Pulmonary artery endothelial cell (primary cell): ENCODE results near the gene GTF2H4. TPM values are rescaled to one million over a fixed set of nuclear protein-coding genes. Genes with fewer than 3 reads are reported as not detected.
A peak's percentile ranks its signal among the peaks of the same experiment; 100 is the strongest.
"Not testable (repeated sequence)": the region's sequence is repeated elsewhere in the genome, so short reads cannot be mapped to it uniquely, and the experiment has no call there.

Experiments used
- DNase-seq: peaks from one replicate; pipeline ENCODE4 v3.0.0-alpha.2; 2011; ENCODE audit warnings: low read depth, low spot score
- total RNA-seq: library from RNA; depleted of rRNA; stranded (reverse); fragments of >200 nt; gene quantifications from 2 replicates; pipeline ENCODE4 v1.2.3, GENCODE V29; 2014

GTF2H4 gene
- total RNA-seq, 1 donor from 2014 or later: 12.5 TPM

DNA sequence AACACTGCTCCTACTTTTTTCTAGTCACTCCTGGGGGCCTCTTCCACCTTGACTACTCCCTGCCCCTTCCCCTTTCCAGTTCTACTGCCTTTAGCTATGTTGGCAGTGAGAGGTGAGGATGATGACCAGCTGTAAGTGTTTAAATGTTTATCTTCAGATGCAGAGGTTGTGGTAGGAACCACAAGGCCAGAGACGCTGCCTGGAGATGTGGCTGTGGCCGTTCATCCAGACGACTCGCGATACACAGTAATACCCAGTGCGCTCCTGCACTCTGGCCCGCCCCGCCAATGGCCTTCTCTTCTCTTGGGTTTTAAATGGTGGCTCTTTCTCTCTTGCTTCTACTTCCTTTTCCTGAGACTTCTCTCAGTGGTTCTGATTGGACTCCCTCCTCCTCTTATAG lies 10.7 kb downstream of the GTF2H4 start:
- DNase-seq: no peak

DNA sequence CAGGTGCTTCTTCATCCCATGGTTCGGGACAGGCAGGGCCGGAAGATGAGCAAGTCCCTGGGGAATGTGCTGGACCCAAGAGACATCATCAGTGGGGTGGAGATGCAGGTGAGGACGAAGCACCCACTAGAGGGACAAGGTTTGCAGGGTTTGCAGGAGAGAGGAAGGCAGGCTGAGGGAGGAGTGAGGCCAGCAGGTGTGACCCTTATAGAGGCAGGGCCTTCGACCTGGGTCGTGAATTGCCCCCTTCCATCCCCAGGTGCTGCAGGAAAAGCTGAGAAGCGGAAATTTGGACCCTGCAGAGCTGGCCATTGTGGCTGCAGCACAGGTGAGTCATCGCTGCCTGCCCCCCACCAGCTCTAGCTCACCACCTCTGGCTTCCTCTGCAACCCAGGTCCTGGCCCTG lies 14.4 kb downstream of the GTF2H4 start:
- DNase-seq: no peak

DNA sequence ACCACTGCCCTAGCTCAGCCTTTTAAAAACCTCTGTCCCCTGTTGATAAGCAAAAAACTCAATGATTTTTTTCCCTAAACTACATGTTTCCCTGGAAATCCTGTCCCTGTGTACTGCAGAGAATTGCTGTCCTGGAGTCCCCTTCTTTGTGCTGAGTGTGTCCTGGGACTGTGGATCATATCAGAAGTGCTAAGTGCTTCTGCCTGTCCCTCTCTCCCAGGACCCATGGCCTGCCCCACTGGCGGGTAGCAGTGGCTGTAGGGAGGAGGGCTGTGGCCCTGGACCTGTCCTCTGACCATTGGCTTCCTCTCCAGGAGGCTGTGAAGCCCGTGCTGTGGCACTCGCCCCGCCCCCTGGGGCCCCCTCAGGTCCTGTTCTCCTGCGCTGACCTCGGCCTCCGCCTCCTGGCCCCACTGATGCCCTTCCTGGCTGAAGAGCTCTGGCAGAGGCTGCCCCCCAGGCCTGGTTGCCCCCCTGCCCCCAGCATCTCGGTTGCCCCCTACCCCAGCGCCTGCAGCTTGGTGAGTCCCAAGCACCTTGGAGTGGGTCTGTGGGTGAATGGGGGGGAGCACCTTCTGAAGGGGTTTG lies 16.1 kb downstream of the GTF2H4 start:
- not testable (repeated sequence) for DNase-seq

DNA sequence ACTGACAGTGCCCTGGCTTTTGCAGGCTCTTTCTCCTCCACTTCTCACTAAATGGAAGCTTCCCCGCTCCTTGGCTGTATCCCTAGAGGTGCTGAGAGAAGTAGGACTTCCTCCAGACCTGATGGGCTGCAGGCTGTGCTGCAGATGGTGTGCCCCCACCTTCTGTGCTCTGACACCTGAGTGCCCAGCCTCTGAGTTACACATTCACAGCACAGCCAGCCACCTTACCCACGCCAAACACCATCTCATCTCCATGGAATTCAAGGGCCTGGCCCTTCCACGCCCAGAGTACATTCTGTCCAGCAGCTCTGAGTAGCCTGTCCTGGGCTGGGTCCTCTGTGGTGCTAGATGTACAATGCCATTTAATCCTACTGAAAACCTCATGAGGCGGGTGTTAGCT lies 18.6 kb downstream of the GTF2H4 start:
- no peak for DNase-seq

DNA sequence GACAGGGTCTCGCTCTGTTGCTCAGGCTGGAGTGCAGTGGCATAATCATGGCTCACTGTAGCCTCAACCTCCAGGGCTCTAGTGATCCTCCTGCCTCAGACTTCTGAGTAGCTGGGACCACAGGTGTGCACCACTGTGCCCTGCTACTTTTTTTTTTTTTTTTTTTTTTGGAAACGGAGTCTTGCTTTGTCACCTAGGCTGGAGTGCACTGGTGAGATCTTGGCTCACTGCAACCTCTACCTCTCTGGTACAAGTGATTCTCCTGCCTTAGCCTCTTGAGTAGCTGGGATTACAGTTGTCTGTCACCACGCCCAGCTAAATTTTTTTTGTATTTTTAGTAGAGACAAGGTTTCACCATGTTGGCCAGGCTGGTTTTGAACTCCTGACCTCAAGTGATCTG lies 19.1 kb downstream of the GTF2H4 start:
- DNase-seq: not testable (repeated sequence)

DNA sequence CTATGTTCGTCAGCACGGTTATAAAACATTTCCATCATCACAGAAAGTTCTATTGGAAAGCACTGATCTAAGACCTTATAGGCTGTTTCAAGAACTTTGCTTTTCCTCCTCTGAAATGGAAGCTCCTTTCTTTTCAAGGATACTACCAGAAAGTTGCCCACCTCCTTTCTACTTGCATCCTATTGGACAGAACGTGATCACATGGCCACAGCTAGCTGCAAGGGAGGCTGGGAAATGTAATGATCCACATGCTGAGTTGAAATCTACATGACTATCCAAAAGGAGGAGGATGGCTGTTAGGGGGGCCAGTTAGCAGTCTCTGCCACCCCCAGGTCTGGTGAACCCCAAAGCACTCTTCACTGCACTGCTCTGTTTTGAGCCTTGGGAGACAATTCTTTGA lies 20.7 kb downstream of the GTF2H4 start:
- no peak for DNase-seq

DNA sequence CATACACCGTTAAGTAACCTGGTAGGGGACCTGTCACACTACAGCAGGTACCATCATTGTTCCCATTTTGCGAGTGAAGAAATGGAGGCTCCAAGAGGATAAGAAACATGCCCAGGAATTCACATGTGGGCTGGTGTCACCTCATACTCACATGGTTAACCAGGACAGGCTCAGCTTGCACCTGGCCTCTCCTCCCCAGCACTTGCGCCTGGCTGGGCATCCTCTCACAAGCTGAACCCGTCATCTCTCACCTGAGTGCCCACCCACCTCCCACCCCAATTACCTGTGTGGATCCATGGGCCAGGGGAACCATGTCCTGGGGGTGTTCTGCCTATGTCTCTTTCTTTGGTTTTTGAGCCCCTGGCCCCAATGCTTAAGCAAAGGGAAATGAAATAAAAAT lies 22.5 kb downstream of the GTF2H4 start:
- no peak for DNase-seq

DNA sequence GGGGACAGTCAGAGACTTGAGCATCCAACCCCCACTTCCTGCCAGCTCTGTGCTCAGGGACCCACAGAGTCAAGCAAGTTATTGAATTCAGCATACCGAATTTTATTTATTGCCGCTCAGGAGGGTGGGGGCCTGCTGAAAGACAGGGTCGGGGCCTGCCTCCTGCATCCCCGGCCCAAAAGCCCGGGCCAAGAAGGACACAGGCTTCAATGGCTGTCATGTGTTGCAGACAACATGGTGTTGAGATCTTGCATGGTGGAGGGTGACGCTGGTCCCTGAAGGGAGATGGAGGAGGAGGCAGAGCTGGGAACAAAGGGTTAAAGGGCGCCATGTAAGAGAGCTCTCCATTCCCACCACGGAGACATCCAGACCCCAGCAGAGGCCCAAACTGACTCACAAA lies 23.3 kb downstream of the GTF2H4 start:
- no peak for DNase-seq

DNA sequence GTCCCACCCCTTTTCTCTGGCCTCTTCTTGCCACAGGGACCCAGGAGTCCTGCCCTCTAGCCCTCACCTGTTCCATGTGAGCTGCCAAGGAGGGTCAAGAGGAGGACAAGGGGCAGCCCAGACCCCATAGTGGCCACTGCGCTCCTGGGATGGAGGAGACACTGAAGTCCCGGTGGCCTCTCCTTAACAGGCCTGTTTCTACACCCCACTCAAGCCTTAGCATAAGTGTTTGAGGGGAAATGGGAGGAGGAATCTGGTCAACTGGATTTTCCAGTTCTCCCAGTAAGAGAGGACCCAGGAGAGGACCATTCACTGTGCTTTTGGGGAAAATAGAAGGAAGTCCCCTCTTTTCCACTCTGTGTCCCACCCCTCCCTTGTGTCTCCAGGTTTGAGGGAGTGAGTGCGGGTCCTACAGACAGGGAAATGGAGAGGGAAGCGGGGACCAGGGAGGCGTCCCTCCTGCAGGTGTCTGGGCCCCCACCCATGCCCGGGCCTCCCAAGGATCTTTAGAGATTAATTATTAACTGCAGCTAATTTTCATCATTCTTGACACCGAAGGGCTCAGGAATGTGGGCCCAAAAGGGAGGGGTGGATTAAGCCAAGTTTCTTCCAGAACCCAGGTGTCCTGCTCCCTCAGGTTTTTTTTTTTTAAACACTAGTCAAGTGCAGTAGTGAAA lies 24.1 kb downstream of the GTF2H4 start, which contains the start of gene SFTA2:
Gene SFTA2 (minus strand): TSS at position 202 of the 677 bp plus-strand sequence. CDS start 74 bp downstream, at position 128.
- DNase-seq: no peak

DNA sequence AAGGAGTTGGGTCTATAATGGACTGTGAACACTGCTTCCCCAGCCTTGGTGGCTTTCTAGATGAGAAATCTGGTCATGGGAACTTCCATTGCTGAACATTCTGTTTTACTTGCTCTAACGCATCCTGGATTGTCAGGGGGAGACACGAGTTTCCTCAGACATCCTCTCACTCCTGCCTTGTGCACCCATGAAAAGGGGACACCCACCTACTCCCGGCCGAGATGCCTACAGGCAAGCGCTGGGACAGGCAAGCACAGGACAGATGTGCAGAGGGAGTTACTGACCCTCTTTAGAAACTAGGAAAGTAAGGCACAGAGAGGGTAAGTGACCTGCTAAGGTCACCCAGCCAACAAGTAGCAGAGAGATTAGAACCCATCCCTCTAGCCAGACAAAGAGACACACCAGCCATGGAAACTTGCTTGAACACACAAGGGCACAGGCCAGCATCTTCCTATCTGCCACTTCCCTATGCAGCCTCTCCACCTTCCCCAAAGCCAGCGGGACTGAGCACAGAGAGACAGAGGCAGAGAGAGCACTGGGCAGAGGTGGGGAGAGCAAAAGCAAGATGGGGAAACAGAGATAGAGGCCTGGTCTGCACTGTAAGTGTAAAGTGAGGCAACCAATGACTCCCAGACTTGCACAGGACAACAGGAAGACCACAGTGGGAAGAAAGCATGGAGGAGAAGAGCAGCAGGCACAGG lies 24.8 kb downstream of the GTF2H4 start:
- no peak for DNase-seq

DNA sequence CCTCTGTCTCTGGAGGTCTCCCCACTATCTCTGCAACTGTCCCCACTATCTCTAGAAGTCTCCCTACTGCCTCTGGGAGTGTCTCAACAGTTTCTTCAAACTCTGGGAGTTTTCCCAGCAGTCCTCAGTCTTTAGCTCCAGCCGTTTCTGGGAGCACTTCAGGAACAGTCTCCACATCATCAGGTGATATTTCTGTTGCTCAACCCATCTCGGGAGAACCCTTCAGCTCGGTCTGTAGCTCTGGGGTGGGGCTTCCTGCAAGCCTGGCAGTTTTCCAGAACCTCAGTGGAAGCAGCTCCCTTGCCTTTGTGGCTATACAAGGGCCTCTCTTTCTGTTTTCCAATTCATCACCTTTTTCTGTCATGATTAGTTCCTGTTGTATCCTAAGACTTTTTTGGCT lies 27.0 kb downstream of the GTF2H4 start:
- no peak for DNase-seq

DNA sequence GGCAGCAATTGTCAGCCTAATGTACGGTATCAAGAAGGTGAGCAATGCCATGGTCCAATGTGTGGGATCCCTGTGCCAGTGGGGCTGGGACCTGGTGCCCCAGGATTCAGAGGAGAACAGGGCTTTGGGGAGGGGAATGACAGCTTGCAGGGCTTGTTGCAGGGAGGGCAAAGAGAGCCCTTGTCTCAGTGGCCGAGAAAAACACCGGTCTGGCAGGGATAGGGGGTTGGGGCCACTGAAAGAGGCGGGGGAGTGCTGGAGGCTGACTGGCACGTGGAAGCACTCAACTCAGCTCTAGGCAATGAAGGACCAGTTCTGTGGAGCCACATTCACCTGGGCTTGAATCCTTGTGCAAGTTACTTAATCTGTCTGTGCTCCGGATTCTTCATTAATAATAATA lies 29.3 kb downstream of the GTF2H4 start:
- DNase-seq: no peak

DNA sequence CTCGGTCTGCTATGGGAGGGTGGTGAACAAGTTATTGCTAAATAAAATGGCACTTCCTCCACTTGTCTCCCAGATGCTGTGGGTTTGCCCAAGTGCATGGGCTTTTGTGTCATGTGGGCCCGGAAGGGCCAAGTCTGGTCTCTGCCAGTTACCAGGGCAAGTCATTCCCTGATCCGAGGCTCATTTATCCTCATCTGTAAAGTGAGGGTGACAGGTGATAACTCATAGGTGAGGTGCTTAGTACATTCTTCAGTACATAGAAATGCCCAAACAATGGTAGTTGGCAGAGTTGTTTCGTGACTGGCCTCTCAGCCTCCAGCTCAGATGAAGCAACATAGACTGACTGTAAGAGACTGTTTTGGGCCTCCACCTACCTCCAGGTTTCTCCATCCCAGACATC lies 30.7 kb downstream of the GTF2H4 start:
- no peak for DNase-seq

DNA sequence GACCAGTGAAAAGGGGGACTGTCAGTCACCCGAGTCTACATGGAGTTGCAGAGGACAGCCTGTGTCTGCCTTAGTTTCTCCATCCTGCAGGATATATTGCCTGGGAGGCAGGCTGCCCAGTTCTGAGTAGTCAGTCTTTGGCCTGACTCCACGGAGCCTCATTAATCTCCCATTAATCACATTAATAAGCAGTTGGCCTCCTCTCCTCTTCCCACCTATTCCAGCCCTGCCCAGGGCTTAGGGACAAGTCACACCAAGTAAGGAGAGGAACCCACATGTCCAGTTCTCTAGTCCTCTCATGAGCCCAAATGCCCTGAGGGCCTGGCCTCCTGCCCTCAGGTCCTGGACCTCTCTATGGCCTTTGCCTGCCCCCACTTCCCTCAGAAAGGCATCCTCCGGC lies 31.5 kb downstream of the GTF2H4 start:
- no peak for DNase-seq

DNA sequence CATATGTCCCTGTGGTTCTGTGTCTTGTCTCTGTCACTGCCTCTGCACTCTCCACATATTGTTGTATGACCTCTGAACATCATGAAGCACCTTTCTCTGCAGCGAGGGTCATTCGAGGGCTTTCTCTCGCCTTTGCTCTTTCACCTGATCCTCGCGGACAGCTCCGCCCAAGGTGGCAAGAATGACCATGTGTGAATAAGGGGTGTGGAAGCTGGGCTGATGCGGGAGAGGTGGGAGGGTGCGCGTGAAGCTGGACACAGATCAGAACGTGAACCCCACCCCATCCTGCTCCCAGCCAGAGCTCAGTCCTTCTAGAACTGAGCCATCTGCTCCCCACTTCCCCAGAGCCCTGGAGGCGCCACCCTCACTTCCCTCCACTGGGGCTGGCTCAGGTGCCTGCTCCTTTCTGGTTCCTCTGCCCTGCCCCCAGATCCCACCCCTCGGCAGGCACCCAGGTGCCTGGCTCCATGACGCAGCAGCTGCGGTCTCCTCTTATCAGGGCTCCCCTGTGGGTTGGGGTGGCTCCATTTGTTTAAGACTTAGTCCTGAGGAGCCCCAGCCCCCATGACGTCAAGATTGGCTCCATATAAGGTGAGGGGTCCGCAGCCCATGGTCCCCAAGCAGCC lies 32.5 kb downstream of the GTF2H4 start, which contains the start of gene MUCL3:
Gene MUCL3 (plus strand): TSS at position 613 of the 626 bp plus-strand sequence. CDS start 27 bp downstream, outside the sequence.
- DNase-seq: no peak

DNA sequence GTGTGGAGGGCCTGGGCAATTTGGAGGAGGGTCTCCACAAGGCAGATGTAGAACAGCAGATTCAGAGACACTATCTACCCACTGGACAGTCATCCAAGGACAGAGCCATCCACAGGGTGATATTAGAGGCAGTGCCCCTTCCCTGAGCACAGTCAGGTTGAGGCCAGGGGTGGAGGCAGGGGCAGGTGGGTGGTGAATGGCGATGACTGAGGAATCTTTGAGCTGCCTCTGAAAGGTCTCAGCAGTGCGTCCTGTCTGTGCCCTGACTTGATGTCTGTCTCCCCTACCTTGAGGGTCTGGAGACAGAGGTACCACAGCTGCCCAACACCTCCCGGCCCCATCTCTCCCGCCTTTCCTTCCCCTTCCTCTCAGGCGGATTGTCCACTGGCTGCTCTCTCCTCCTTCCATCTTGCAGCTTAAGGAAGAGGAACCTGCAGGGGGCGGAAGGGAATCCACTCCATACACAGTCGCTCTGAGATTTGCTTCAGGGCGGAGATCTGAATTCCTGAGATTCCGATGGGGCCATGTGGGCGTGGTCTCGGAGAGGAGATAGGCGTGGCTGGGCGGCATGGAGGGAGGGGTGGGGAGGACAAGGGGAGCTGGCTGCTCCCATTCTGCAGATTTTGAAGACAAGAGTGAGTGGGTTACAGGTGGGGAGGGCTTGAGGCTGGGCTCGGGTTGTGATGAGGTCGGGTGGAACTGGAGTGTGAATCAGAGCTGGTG lies 34.5 kb downstream of the GTF2H4 start:
- peak; percentile 29 for DNase-seq

DNA sequence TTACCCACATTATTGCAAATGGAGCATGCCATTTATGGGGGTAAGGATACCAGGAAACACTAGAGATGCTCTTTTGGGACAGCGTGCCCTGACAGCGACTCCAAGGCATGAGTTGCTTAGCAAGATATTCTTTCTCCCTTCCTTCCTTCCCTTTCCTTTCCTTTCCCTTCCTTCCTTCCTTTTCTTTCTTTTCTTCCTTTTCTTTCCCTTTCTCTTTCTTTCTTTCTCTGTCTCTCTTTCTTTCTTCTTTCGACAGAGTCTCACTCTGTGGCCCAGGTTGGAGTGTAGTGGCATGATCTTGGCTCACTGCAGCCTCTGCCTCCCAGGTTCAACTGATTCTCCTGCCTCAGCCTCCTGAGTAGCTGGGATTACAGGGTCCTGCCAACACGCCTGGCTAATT lies 36.0 kb downstream of the GTF2H4 start:
- no peak for DNase-seq

DNA sequence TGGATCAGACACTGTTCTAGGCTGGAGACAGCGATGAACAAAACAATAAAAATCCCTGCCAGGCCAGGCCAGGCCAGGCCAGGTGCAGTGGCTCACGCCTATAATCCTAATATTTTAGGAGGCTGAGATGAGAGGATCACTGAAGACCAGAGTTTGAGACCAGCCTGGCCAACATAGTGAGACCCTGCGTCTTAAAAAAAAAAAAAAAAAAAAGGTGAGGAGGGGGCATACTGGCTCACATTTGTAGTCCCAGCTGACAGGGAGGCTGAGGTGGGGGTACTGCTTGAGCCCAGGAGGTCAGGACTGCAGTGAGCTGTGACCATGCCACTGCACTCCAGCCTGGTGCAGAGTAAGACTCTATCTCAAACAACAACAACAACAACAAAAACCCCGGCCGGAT lies 37.3 kb downstream of the GTF2H4 start:
- DNase-seq: no peak

DNA sequence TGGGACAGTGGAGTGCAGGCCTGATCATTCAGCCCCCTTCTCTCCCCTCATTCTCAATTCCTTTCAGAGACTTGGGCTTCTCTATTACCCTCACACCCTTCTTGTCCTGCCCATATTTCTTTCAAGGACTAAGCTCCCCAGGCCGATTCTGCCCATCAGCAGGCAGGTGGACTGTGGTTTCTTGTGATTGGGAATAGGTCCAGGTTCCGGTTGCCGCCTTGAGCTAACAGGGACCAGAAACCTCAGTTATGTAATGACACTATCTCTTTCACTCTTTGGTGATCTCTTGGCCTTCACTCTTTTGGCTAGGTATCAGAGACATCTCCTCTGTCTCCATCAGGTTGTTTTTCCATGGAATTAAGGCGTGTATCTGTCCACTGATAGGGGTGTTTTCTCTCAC lies 39.2 kb downstream of the GTF2H4 start:
- no peak for DNase-seq

DNA sequence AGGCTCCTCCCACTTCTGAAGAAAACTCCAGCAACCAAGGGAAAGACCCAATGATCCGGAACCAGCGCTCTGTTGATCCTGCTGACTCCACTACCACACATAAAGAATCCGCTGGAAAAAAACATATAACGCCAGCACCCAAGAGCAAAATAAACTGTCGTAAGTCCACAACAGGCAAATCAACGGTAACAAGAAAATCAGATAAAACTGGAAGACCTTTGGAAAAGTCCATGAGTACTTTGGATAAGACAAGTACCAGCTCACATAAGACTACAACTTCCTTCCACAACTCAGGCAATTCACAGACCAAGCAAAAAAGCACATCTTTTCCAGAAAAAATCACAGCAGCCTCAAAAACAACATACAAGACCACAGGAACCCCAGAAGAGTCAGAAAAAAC lies 40.8 kb downstream of the GTF2H4 start:
- no peak for DNase-seq

DNA sequence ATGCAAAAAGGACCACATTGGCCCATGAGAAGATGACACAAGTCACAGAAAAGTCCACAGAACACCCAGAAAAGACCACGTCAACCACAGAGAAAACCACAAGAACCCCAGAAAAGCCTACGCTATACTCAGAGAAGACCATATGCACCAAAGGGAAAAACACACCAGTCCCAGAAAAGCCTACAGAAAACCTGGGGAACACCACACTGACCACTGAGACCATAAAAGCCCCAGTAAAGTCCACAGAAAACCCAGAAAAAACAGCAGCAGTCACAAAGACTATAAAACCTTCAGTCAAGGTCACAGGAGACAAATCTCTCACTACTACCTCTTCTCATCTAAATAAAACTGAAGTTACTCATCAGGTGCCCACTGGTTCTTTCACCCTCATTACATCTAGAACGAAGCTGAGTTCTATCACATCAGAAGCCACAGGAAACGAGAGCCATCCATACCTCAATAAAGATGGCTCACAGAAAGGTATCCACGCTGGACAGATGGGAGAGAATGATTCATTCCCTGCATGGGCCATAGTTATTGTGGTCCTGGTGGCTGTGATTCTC lies 44.0 kb downstream of the GTF2H4 start:
- DNase-seq: no peak
